Measurements from ENCODE around the gene RNF141.

The RNF141 gene, protein sequence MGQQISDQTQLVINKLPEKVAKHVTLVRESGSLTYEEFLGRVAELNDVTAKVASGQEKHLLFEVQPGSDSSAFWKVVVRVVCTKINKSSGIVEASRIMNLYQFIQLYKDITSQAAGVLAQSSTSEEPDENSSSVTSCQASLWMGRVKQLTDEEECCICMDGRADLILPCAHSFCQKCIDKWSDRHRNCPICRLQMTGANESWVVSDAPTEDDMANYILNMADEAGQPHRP

DNA sequence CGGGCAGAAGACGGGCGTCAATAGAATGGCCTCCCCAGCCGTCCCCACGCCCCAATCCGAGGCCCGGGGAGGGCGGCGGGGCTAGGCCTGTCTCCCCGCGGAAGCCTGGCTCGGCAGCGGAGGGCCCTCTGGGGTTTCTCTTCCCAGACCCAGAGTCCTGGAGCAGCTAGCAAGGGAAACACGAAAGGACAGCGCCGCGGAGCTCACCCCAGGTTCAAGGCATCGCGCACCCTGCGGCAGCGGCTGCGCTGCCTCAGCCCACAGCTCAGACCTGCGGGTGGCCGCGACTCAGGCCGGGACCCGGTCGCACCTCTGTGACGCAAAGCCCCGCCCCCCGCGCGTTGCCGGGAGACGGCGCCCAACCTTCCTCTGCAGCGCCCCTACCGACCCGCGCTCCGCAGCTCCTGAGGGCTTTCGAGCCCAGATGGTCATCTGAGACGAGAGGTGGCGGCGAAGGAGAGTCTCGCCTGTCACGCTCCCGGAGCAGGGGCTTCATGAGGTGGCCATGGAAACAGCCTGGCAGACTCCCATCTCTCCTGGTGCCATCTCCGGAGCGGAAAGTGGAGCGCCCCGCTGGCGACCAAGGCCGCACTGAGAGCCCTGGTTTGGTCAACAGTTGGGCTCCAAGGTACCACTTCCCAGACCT, at the start of gene RNF141:
Gene RNF141 (minus strand): TSS at position 273 of the 646 bp plus-strand sequence. CDS start 7,029 bp downstream, outside the sequence.
- Histone ChIP-seq H3K27me3 (ENCODE audit: low read depth) (no peaks in the 10 kb centered on the region), H3K4me1 (no peaks in the 10 kb centered on the region; the same call in 1 of the 2 replicates), H3K4me3 (peak within 1 kb of the TSS; percentile 90), H3K9me3 (no peaks in the 10 kb centered on the region), H3K36me3 (replicated peaks) (no peaks in the 10 kb centered on the region)
- in situ Hi-C loops (cut with MboI; ENCODE audit: low sequenced_read_pairs) = loop anchor here (25.0 kb wide), 1 partner anchor 196 kb away; no protein-coding TSS in a partner anchor
- DNase-seq (ENCODE audit: low spot score in 2 of 2) = peak; percentile 91 to 98

DNA sequence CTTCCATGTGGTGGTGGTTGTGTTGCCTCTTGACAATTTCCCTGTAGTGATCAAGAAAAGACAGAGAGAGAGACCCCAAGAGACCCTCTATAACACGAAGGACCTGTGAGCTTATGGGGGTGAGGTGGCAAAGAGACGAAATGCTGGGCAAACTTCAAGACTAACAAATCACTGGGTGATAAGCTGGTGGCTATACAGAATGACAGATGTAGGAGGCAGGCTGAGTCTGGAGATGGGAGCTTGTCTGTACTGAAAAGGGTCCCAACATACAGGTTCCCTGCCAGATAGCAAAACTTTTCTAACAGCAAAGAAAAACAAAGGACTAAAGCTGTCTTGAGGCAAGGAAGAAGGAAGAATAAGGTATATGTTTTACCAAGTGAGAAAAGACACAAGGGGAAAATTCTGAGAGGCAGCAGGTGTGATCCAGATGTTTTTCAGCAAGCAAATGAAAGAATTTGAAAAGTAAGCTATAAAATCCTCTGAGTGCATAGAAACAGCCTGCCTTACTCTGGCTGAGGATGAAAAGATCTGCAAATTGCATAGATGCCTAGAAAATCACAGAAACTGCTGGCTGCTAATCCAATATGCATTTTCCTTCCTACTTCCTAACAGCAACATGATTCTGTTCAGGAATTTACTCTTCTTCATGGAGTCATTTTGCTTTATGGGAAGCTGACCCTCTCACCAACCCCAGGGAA, 49.4 kb upstream of the RNF141 start:
- Histone ChIP-seq H3K27me3 (ENCODE audit: low read depth) (peaks cover 6% of the 10 kb centered on the region), H3K4me1 (no peaks in the 10 kb centered on the region), H3K4me3 (no peak overlapping the region), H3K36me3 (replicated peaks) (no peaks in the 10 kb centered on the region), H3K9me3 (no peaks in the 10 kb centered on the region)
- in situ Hi-C loops (cut with MboI; ENCODE audit: low sequenced_read_pairs) = no loop called here
- DNase-seq (ENCODE audit: low spot score in 2 of 2) = no peak

DNA sequence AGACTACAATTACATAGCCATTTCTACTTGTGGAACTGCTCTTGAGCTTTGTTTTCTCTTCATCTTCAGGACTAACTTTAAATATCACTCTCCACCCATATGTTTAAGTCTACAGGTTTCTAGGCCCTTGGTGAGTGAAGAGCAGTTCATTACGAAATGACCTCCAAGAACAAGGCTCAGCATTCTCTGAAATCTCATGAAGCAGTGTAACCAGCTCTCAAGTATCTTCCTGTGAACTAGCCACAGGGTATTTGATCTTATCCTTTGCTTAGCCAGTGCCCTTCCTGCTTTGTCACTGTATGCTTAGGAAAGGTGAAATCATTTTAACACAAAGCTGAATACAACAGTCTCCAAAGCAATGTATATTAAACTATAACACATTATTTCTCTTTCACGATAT, 47.9 kb upstream of the RNF141 start:
- no peak for DNase-seq (ENCODE audit: low spot score in 2 of 2)
- in situ Hi-C loops (cut with MboI; ENCODE audit: low sequenced_read_pairs) = no loop called here
- no peak overlapping the region for H3K4me3 ChIP-seq
- peaks cover 3% of the 10 kb centered on the region for H3K27me3 ChIP-seq (ENCODE audit: low read depth)
- H3K4me1 ChIP-seq = no peaks in the 10 kb centered on the region
- H3K36me3 ChIP-seq (replicated peaks) = no peaks in the 10 kb centered on the region
- no peaks in the 10 kb centered on the region for H3K9me3 ChIP-seq

DNA sequence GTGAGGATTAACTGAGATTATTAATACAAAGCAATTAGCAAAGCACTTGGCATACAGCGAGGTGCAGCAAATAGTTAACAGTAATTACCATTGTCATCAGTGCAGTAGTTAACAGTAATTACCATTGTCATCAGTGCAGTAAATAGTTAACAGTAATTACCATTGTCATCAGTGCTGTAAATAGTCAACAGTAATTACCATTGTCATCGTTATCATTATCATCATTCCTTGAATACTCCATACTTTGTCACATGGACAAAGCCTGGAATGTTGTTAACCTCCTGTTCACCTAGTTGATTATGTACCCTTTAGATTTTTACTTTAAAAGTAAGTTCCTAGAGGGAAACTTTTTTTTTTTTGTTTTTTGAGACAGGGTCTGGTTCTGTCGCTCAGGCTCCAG, 47.0 kb upstream of the RNF141 start:
- in situ Hi-C loops (cut with MboI; ENCODE audit: low sequenced_read_pairs) = no loop called here
- DNase-seq (ENCODE audit: low spot score in 2 of 2) = no peak
- H3K4me3 ChIP-seq = no peak overlapping the region
- H3K36me3 ChIP-seq (replicated peaks) = no peaks in the 10 kb centered on the region
- H3K4me1 ChIP-seq = no peaks in the 10 kb centered on the region
- H3K27me3 ChIP-seq (ENCODE audit: low read depth) = peaks cover 2% of the 10 kb centered on the region
- H3K9me3 ChIP-seq = no peaks in the 10 kb centered on the region

DNA sequence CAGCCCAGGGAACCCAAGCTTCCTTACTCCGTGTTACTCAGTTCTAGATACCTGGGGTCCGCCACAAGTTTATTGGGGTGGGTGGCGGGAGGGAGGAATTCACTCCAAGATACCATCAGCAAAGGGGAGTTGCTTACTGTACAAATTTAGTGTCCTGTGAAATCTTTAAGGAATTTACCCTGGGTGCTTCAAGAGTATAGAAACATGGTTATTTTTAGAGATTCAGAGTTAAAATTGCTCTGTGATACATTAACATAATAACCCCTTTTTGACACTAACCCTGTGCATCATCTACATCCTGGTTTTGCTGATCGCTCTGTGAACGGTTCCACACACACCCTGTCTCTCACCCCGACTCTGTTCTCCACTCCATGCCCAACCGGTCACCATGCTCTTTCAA, 46.4 kb upstream of the RNF141 start:
- in situ Hi-C loops (cut with MboI; ENCODE audit: low sequenced_read_pairs) = no loop called here
- no peaks in the 10 kb centered on the region for H3K9me3 ChIP-seq
- no peak overlapping the region for H3K4me3 ChIP-seq
- no peaks in the 10 kb centered on the region for H3K36me3 ChIP-seq (replicated peaks)
- no peak for DNase-seq (ENCODE audit: low spot score in 2 of 2)
- no peaks in the 10 kb centered on the region for H3K4me1 ChIP-seq
- H3K27me3 ChIP-seq (ENCODE audit: low read depth) = no peaks in the 10 kb centered on the region; the same call in 1 of the 2 replicates

DNA sequence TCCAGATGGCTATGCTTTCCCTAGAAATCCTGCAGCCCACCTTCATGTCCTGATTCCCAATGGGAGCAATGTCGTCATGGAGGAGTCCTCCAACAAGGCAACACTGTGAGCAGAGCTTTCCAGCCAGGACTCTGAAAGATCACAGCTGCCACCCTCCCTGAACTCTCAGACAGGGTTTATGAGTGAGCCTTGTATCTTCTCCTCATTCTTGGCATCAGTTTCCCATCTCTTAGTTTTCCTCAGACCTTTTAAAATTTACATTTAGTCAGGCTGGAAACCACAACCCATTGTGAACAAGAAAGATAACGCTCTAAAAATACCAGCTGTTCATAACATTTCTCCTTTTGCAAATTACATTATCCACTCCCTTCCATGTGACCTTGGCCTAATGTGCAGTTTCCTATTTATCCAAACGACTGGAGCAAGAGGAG, 43.1 kb upstream of the RNF141 start:
- Histone ChIP-seq H3K4me1 (no peaks in the 10 kb centered on the region), H3K27me3 (ENCODE audit: low read depth) (no peaks in the 10 kb centered on the region), H3K9me3 (no peaks in the 10 kb centered on the region), H3K4me3 (no peak overlapping the region), H3K36me3 (replicated peaks) (no peaks in the 10 kb centered on the region)
- no peak for DNase-seq (ENCODE audit: low spot score in 2 of 2)
- in situ Hi-C loops (cut with MboI; ENCODE audit: low sequenced_read_pairs) = no loop called here

DNA sequence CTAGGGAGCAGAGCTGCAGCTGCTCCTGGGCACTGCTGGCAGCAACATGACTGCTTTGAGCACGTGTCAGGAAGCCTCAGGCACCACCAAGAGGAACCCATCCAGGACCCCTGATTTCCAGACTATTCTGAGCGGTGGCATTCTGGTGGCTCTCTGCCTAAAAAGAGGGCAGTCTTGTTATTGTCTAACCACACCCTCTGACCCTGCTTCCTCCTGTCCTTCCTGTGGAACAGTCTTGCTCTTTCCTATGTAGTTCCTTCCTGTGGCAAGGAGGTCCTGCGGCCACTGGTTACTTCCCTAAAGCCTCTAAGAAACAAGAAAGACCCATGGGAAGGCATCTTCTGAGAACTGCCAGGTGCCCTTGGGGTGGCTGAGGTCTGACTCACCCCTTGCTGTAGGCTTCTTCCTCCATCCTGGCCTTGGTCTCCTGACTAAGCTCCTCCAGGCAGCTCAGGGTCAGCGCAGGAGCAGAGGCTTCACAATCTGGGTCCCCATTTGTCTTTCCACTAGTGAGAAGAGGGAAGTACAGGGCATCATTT, 40.6 kb upstream of the RNF141 start:
- in situ Hi-C loops (cut with MboI; ENCODE audit: low sequenced_read_pairs) = no loop called here
- no peak for DNase-seq (ENCODE audit: low spot score in 2 of 2)
- H3K27me3 ChIP-seq (ENCODE audit: low read depth) = no peaks in the 10 kb centered on the region

DNA sequence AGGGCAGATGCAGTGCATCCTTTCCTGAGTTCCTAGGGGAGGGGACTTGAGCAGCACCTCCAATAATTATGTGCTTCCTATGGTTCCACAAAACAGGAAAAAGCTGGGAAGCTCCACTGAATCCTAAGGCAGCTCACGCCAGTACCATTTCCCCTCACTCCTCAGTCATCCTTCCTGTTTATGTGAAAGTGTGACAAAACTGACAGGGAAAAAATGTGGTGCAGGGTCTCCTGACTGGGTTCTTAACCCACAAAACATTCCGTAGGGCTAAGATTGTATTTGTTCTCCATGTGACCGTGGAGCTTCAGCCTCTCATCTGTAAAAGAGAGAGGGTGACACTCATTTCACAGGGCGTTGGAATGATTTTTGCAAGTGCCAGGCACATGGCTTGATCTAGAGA, 39.6 kb upstream of the RNF141 start:
- no peaks in the 10 kb centered on the region for H3K4me1 ChIP-seq
- no peaks in the 10 kb centered on the region for H3K36me3 ChIP-seq (replicated peaks)
- no peaks in the 10 kb centered on the region for H3K9me3 ChIP-seq
- no peak for DNase-seq (ENCODE audit: low spot score in 2 of 2)
- H3K27me3 ChIP-seq (ENCODE audit: low read depth) = no peaks in the 10 kb centered on the region
- in situ Hi-C loops (cut with MboI; ENCODE audit: low sequenced_read_pairs) = no loop called here
- H3K4me3 ChIP-seq = no peak overlapping the region

More for the DNA sequence above, 40.6 kb upstream of the RNF141 start:
- Histone ChIP-seq H3K4me1 (no peaks in the 10 kb centered on the region), H3K9me3 (no peaks in the 10 kb centered on the region), H3K36me3 (replicated peaks) (no peaks in the 10 kb centered on the region), H3K4me3 (no peak overlapping the region)

DNA sequence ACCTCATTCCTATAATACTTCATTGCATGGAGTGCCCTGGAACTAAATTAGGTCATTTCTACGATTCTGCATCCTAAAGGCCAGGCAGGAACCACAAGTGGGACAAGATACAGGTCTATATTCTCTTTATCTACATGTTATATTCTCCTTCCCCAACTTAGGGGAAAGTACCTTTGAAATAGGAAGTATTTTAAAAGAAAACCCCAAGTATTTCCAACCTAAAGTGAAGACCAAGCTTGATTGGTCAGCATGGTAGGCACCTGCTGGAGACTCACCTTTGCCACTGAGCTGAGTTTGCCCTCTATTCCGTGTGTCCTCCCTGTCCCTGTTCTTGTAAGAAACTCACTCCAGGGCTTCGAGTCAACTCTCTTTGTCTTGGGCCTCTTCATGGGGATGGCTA, 38.7 kb upstream of the RNF141 start:
- H3K4me3 ChIP-seq = no peak overlapping the region
- no peaks in the 10 kb centered on the region for H3K27me3 ChIP-seq (ENCODE audit: low read depth)
- DNase-seq (ENCODE audit: low spot score in 2 of 2) = no peak
- H3K9me3 ChIP-seq = no peaks in the 10 kb centered on the region
- H3K36me3 ChIP-seq (replicated peaks) = no peaks in the 10 kb centered on the region
- in situ Hi-C loops (cut with MboI; ENCODE audit: low sequenced_read_pairs) = no loop called here
- H3K4me1 ChIP-seq = no peaks in the 10 kb centered on the region

DNA sequence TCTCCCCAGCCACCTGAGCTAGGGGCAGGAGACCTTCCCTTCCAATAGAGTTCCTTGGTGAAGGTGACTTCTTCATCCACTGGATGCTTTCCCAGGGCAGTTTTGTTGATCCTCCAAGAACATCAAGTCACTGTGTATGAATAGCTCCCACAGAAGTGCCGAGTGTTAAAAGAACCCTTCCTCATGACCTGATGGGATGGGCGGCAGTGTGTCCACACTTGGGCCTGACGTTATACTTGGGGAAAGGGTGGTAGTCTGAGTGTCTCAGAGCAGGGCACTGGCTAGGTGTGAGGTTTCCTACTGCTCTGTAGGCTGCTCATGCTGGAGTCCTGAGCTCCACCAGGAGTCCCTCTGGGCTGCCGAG, 35.0 kb upstream of the RNF141 start:
- no peaks in the 10 kb centered on the region for H3K9me3 ChIP-seq
- no peak overlapping the region for H3K4me3 ChIP-seq
- H3K4me1 ChIP-seq = no peaks in the 10 kb centered on the region
- H3K27me3 ChIP-seq (ENCODE audit: low read depth) = no peaks in the 10 kb centered on the region; the same call in 1 of the 2 replicates
- in situ Hi-C loops (cut with MboI; ENCODE audit: low sequenced_read_pairs) = no loop called here
- no peak for DNase-seq (ENCODE audit: low spot score in 2 of 2)
- H3K36me3 ChIP-seq (replicated peaks) = no peaks in the 10 kb centered on the region

DNA sequence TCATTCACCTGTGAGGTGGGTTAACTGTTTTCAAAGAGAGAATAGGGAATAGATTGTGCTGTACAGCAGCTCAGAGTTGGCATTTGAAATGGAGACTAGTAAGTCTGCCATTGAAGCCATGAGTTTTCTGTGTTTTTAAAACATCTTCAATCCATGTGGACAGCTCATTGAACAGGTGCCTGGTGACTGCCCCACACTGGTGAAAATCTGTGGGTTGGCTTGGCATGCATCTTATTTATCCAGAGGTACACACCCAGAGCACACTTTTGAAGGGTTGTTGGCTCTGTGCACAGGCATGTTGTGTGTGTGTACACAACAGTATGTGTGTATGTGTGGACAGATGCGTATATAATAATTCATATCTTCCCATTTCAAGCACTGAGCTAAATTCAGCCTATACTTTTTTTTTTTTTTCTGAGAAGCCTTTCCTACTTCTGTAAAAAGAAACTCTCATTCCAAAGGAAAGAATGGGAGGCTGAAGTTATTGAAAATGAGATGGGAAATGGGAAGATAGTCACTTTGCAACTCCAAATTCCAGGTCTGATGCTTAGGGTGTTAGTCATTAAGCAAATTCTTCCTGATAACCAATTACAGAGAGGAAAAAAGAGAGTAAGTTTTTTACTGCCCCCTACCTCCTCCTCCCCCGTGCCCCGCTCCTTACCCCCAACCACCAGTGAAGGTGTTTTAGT, 34.5 kb upstream of the RNF141 start:
- H3K4me3 ChIP-seq = no peak overlapping the region
- no peaks in the 10 kb centered on the region for H3K9me3 ChIP-seq
- in situ Hi-C loops (cut with MboI; ENCODE audit: low sequenced_read_pairs) = no loop called here
- H3K4me1 ChIP-seq = no peaks in the 10 kb centered on the region
- H3K36me3 ChIP-seq (replicated peaks) = no peaks in the 10 kb centered on the region
- H3K27me3 ChIP-seq (ENCODE audit: low read depth) = no peaks in the 10 kb centered on the region; the same call in 1 of the 2 replicates
- no peak for DNase-seq (ENCODE audit: low spot score in 2 of 2)

DNA sequence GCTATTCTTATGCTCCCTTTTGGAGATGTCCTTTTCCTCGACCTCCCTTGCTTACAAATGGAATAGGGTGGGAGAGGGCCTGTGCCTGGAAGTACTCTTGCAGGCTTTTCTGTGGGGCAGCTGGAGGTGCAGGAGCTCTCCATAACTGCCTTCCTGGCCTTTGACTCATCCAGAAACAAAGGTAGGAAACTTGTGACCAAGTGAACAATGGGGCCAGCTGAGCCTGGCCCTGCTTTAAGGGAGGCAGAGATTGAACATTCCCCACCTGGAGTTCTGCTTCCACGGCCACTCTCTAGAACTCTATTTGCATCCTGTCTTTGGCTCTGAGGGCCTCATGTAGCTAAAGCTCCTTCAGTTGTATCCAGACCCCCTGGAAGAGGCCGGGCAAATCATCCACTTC, 32.6 kb upstream of the RNF141 start:
- DNase-seq (ENCODE audit: low spot score in 2 of 2) = no peak
- no peaks in the 10 kb centered on the region for H3K9me3 ChIP-seq
- in situ Hi-C loops (cut with MboI; ENCODE audit: low sequenced_read_pairs) = no loop called here
- no peaks in the 10 kb centered on the region for H3K36me3 ChIP-seq (replicated peaks)
- H3K4me3 ChIP-seq = no peak overlapping the region
- no peaks in the 10 kb centered on the region; the same call in 1 of the 2 replicates for H3K27me3 ChIP-seq (ENCODE audit: low read depth)
- H3K4me1 ChIP-seq = peaks cover 11% of the 10 kb centered on the region

DNA sequence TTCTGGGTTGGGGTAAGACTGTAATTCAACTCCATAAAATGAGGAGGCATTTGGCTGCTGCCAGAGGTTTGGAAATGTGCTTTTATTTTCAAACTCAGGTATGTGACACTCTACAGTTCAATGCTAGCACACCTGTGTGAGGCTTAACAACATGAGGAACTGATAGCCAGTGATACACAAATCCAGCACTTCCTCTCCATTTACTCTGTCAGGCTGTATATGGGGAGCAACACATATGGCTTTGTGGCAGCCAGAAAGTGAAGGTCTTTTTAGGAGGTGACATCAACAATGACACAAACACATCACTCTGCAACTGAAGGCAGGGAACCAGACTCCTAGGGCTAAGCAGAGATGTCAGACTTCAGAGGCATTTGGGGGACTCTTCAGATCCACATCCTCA, 32.0 kb upstream of the RNF141 start:
- Histone ChIP-seq H3K36me3 (replicated peaks) (no peaks in the 10 kb centered on the region), H3K4me3 (no peak overlapping the region), H3K27me3 (ENCODE audit: low read depth) (no peaks in the 10 kb centered on the region; the same call in 1 of the 2 replicates), H3K9me3 (no peaks in the 10 kb centered on the region), H3K4me1 (peaks cover 11% of the 10 kb centered on the region)
- DNase-seq (ENCODE audit: low spot score in 2 of 2) = no peak
- in situ Hi-C loops (cut with MboI; ENCODE audit: low sequenced_read_pairs) = no loop called here

Measured in HAP-1 (cell line).